ENCODE results near the gene OXA1L. TPM values are rescaled to one million over a fixed set of nuclear protein-coding genes. Genes with fewer than 3 reads are reported as not detected.
"Not testable (repeated sequence)": the region's sequence is repeated elsewhere in the genome, so short reads cannot be mapped to it uniquely, and the experiment has no call there.

The OXA1L gene
- total RNA-seq, 2 donors from 2014 or later, result 73.2 to 83.5 TPM

- H3K27me3 ChIP-seq, result no peaks in the 10 kb centered on the region
- no peak for ATAC-seq
- 63 to 83% methylated on average over 1 of the region's 1 CpG for WGBS, 2 donors
- H3K9me3 ChIP-seq, result no peaks in the 10 kb centered on the region
- intact Hi-C loops (cut with DNase I), result no loop called here
- H3K36me3 ChIP-seq (replicated peaks in 1 of 2; ENCODE audit: insufficient read depth in 1 of 2, low read depth in 2 of 2), result no peaks in the 10 kb centered on the region
- TF ChIP-seq CTCF (IDR thresholded peaks at IDR 0.05) (no peak), POLR2A (IDR thresholded peaks at IDR 0.05) (no peak)
- no peaks in the 10 kb centered on the region for H3K4me1 ChIP-seq
- DNase-seq, result no peak
- H3K27ac ChIP-seq, result no peak overlapping the region
- no peak overlapping the region for H3K4me3 ChIP-seq
These were observed 40.5 kb upstream of the OXA1L start for GRCh38 chr14:22726012-22726411.

GRCh38 chr14:22732062-22732461, 34.4 kb upstream of the OXA1L start:
- H3K27me3 ChIP-seq; DNase-seq; H3K27ac ChIP-seq; H3K4me1 ChIP-seq; H3K36me3 ChIP-seq (replicated peaks in 1 of 2; ENCODE audit: insufficient read depth in 1 of 2, low read depth in 2 of 2); ATAC-seq; intact Hi-C loops (cut with DNase I); H3K9me3 ChIP-seq; H3K4me3 ChIP-seq: not testable (repeated sequence)
- WGBS, 2 donors, result 82 to 90% methylated on average over 5 of the region's 5 CpGs

GRCh38 chr14:22733829-22734228, 32.7 kb upstream of the OXA1L start:
- 45 to 56% methylated on average over 2 of the region's 2 CpGs for WGBS, 2 donors
- ATAC-seq, result no peak
- Histone ChIP-seq H3K4me3 (no peak overlapping the region), H3K36me3 (replicated peaks in 1 of 2; ENCODE audit: insufficient read depth in 1 of 2, low read depth in 2 of 2) (no peaks in the 10 kb centered on the region), H3K27ac (no peak overlapping the region), H3K27me3 (no peaks in the 10 kb centered on the region), H3K4me1 (no peaks in the 10 kb centered on the region), H3K9me3 (no peaks in the 10 kb centered on the region)
- intact Hi-C loops (cut with DNase I), result no loop called here
- DNase-seq, result no peak
- TF ChIP-seq CTCF (IDR thresholded peaks at IDR 0.05) (no peak), POLR2A (IDR thresholded peaks at IDR 0.05) (no peak)

- DNase-seq (no peak), ATAC-seq (no peak)
- 61 to 62% methylated on average over 2 of the region's 2 CpGs for WGBS, 2 donors
- no peaks in the 10 kb centered on the region for H3K9me3 ChIP-seq
- no peak for TF ChIP-seq POLR2A (IDR thresholded peaks at IDR 0.05)
- no peak for TF ChIP-seq CTCF (IDR thresholded peaks at IDR 0.05)
- no peaks in the 10 kb centered on the region for H3K4me1 ChIP-seq
- no peak overlapping the region for H3K4me3 ChIP-seq
- no peaks in the 10 kb centered on the region for H3K27me3 ChIP-seq
- H3K36me3 ChIP-seq (replicated peaks in 1 of 2; ENCODE audit: insufficient read depth in 1 of 2, low read depth in 2 of 2), result no peaks in the 10 kb centered on the region
- H3K27ac ChIP-seq, result no peak overlapping the region
- intact Hi-C loops (cut with DNase I), result no loop called here
These were observed 31.4 kb upstream of the OXA1L start for GRCh38 chr14:22735096-22735495.

- ATAC-seq, result not testable (repeated sequence)
These were observed 30.1 kb upstream of the OXA1L start for GRCh38 chr14:22736384-22736783.

GRCh38 chr14:22737052-22737451, 29.4 kb upstream of the OXA1L start:
- intact Hi-C loops (cut with DNase I), result no loop called here
- WGBS, 2 donors, result 94 to 100% methylated on average over 1 of the region's 1 CpG
- no peaks in the 10 kb centered on the region for H3K4me1 ChIP-seq
- no peak for ATAC-seq
- DNase-seq, result no peak
- no peaks in the 10 kb centered on the region for H3K36me3 ChIP-seq (replicated peaks in 1 of 2; ENCODE audit: insufficient read depth in 1 of 2, low read depth in 2 of 2)
- TF ChIP-seq POLR2A (IDR thresholded peaks at IDR 0.05) (no peak), CTCF (IDR thresholded peaks at IDR 0.05) (no peak)
- no peaks in the 10 kb centered on the region for H3K9me3 ChIP-seq
- no peak overlapping the region for H3K4me3 ChIP-seq
- no peak overlapping the region for H3K27ac ChIP-seq
- no peaks in the 10 kb centered on the region for H3K27me3 ChIP-seq

More at GRCh38 chr14:22736384-22736783, 30.1 kb upstream of the OXA1L start:
- H3K4me3 ChIP-seq; H3K27ac ChIP-seq; H3K36me3 ChIP-seq (replicated peaks in 1 of 2; ENCODE audit: insufficient read depth in 1 of 2, low read depth in 2 of 2); DNase-seq; intact Hi-C loops (cut with DNase I); H3K9me3 ChIP-seq; H3K4me1 ChIP-seq; H3K27me3 ChIP-seq: not testable (repeated sequence)
- 86 to 94% methylated on average over 12 to 13 of the region's 14 CpGs for WGBS, 2 donors
